ENCODE results near the gene UBE2L5.

The UBE2L5 gene

GRCh38 chr13:30395192-30396158 lies 26.8 kb upstream of the UBE2L5 start:
- peak; percentile 98 for DNase-seq (ENCODE audit: low read depth)

DNA sequence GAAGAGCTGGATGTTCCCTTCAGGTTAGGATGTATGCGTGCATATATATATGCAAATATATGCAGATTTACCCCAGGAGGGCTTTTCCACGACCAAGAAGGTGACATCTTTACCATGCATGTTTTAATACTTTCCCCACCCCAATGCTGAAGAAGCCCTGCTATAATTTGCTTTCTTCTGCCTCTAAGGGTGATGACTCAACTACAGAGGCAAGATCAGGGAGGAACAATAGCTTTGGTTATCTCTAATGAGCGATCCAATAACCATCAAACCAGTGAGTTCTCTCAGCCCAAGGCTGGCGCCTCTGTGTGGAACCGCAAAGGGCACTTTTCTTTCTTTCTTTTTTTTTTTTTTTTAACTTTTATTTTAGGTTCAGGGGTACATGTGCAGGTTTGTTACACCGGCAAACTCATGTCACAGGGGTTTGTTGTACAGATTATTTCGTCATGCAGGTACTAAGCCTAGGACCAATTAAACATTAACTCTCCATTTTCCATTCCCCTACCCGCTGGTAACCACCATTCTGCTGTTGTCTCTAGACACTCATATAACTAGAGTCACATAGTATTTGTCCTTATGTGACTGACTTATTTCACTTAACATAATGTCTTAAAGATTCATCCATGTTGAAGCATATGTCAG lies 25.7 kb upstream of the UBE2L5 start:
- DNase-seq (ENCODE audit: low read depth), result peak; percentile 50
- no peak overlapping the region for H3K4me3 ChIP-seq (ENCODE audit: low read length)
- TF ChIP-seq, protein P1, sequence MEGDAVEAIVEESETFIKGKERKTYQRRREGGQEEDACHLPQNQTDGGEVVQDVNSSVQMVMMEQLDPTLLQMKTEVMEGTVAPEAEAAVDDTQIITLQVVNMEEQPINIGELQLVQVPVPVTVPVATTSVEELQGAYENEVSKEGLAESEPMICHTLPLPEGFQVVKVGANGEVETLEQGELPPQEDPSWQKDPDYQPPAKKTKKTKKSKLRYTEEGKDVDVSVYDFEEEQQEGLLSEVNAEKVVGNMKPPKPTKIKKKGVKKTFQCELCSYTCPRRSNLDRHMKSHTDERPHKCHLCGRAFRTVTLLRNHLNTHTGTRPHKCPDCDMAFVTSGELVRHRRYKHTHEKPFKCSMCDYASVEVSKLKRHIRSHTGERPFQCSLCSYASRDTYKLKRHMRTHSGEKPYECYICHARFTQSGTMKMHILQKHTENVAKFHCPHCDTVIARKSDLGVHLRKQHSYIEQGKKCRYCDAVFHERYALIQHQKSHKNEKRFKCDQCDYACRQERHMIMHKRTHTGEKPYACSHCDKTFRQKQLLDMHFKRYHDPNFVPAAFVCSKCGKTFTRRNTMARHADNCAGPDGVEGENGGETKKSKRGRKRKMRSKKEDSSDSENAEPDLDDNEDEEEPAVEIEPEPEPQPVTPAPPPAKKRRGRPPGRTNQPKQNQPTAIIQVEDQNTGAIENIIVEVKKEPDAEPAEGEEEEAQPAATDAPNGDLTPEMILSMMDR (IDR thresholded peaks at IDR 0.05; ENCODE audit: insufficient read depth, low read depth, low read length, missing control alignments), result no peak

More at GRCh38 chr13:30395192-30396158, 26.8 kb upstream of the UBE2L5 start:
- TF ChIP-seq, protein P1 (IDR thresholded peaks at IDR 0.05; ENCODE audit: insufficient read depth, low read depth, low read length, missing control alignments), result no peak
- H3K4me3 ChIP-seq (ENCODE audit: low read length), result peak overlapping the region; percentile 62

DNA sequence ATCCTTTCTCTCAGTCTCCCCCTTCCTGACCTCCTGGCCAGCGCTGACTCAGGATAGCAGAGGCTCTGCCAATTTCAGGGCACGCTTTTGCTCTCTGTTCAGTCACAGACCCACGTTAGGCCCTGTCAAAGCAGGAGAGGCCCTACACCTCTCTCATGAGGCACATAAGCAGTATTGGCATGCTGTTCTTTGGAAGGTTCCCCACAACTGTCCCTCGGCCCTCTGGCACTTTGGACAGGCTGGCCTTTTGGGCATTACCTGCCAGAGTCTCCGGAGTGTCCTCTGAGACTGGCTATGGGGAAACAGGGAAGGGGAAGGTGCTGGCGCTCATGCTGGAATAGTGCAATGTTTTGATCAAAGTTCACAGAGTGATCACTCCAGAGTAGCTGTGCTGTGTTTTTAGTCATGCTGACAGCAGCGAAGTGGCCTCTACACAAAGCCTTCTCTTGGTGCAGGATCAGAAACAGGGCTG lies 23.7 kb upstream of the UBE2L5 start:
- no peak overlapping the region for H3K4me3 ChIP-seq (ENCODE audit: low read length)
- DNase-seq (ENCODE audit: low read depth), result no peak
- TF ChIP-seq, protein P1 (IDR thresholded peaks at IDR 0.05; ENCODE audit: insufficient read depth, low read depth, low read length, missing control alignments), result no peak

DNA sequence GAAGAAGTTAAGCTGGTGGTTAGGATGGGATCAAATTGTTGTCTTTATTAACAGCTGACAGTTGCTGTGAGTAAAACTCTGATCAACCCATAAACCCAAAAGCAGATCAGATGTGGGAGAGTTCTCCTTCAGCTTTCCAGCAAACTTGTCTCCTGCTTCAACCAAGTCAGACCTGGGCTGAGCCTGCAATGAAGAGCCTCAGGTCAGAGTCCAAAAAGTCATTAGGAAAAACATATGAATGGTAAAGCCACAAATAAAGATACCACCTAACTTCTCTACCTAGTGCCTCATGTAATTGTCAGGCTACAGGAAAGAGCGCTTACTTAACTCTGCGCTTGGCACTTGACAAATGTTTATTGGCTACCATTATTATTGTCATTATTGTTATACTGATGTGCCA lies 21.9 kb upstream of the UBE2L5 start:
- DNase-seq (ENCODE audit: low read depth), result no peak
- H3K4me3 ChIP-seq (ENCODE audit: low read length), result no peak overlapping the region
- TF ChIP-seq, protein P1 (IDR thresholded peaks at IDR 0.05; ENCODE audit: insufficient read depth, low read depth, low read length, missing control alignments), result no peak

DNA sequence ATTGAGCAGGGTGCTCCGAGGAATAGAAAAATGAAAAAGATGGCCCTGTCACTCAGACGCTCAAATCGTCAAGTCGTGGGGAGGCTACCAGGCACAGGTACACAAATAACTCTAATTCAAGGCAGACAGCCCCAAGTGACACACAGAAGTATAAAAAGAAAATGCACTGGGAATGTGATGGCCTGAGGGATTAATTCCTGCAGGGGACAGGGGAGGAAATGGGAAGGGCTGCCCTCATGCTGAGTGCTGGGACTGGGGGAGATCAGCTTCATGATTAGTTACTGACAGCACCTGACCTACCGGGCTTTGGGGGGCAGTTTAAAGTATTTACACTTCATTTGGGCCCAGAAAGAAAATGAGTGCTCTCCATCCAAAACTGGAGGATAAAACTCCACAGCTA lies 20.9 kb upstream of the UBE2L5 start:
- DNase-seq (ENCODE audit: low read depth), result no peak
- TF ChIP-seq, protein P1 (IDR thresholded peaks at IDR 0.05; ENCODE audit: insufficient read depth, low read depth, low read length, missing control alignments), result no peak
- H3K4me3 ChIP-seq (ENCODE audit: low read length), result no peak overlapping the region

DNA sequence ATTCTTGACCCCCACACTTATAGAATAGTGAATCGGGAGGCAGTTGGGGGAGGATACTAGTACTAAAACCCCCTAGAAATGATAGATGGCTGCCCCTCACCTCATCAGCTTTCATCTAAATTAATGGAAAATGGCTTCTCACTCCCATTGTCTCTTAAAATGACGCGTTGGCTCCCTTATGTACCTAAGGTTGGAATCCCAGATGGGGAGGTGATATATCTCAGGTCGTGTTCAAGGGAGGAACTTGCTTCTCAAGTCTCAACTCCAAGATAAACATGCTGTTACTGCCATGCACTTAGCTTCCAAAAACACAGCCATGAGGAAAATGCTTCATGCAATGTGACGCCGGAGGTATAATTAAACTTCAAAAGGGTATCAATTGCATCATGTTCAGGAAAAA lies 18.8 kb upstream of the UBE2L5 start:
- H3K4me3 ChIP-seq (ENCODE audit: low read length), result no peak overlapping the region
- TF ChIP-seq, protein P1 (IDR thresholded peaks at IDR 0.05; ENCODE audit: insufficient read depth, low read depth, low read length, missing control alignments), result no peak
- DNase-seq (ENCODE audit: low read depth), result no peak
